SK-N-SH treated with all-trans-retinoic acid at 6 μM for 48 hours (cell line): ENCODE measurements around the gene GNAS.

Experiments used
- CREB5 ChIP-seq: fragments of 250-450 bp; sonication (Bioruptor Pico); IDR thresholded peaks from 2 replicates; pipeline ENCODE4 v1.5.1; 2020; ENCODE audit warnings: low read depth, mild to moderate bottlenecking, moderate library complexity
- CSRNP3 ChIP-seq: fragments of 250-450 bp; sonication (Bioruptor Pico); IDR thresholded peaks from 2 replicates; pipeline ENCODE4 v1.5.1; 2021; ENCODE audit warnings: mild to moderate bottlenecking, moderate library complexity
- ESRRG ChIP-seq: fragments of 250-450 bp; sonication (Bioruptor Pico); IDR thresholded peaks from 2 replicates; pipeline ENCODE4 v1.6.1; 2021; ENCODE audit warnings: mild to moderate bottlenecking
- GLIS3 ChIP-seq: fragments of 250-450 bp; sonication (Bioruptor Pico); IDR thresholded peaks from 2 replicates; pipeline ENCODE4 v1.5.0; 2020; ENCODE audit warnings: mild to moderate bottlenecking, moderate library complexity
- ISL1 ChIP-seq: fragments of 250-450 bp; sonication (Bioruptor Pico); IDR thresholded peaks from 2 replicates; pipeline ENCODE4 v2.1.2; 2022; ENCODE audit warnings: mild to moderate bottlenecking, moderate library complexity
- PATZ1 ChIP-seq: fragments of 250-450 bp; sonication (Bioruptor Pico); IDR thresholded peaks from 2 replicates; pipeline ENCODE4 v1.8.0; 2020; ENCODE audit warnings: mild to moderate bottlenecking, moderate library complexity, borderline replicate concordance
- POU6F1 ChIP-seq: fragments of 250-450 bp; sonication (Bioruptor Pico); IDR thresholded peaks from 2 replicates; pipeline ENCODE4 v1.8.0; 2021; ENCODE audit warnings: low read depth, mild to moderate bottlenecking, moderate library complexity, borderline replicate concordance
- RARB ChIP-seq: fragments of 250-450 bp; sonication (Bioruptor Pico); IDR thresholded peaks from 2 replicates; pipeline ENCODE4 v1.8.0; 2021; ENCODE audit warnings: mild to moderate bottlenecking, moderate library complexity
- ZC3H10 ChIP-seq: fragments of 250-450 bp; sonication (Bioruptor Pico); IDR thresholded peaks from 2 replicates; pipeline ENCODE4 v1.5.1; 2021; ENCODE audit warnings: mild to moderate bottlenecking, moderate library complexity
- ZFP3 ChIP-seq: fragments of 250-450 bp; sonication (Bioruptor Pico); IDR thresholded peaks from 2 replicates; pipeline ENCODE4 v1.5.0; 2020; ENCODE audit warnings: mild to moderate bottlenecking, moderate library complexity
- ZFP30 ChIP-seq: fragments of 450-650 bp; formaldehyde crosslinking; IDR thresholded peaks from 2 replicates; pipeline ENCODE4 v1.5.0; 2022; ENCODE audit warnings: mild to moderate bottlenecking, moderate library complexity
- ZNF565 ChIP-seq: fragments of 450-650 bp; formaldehyde crosslinking; conservative IDR thresholded peaks from 2 replicates; pipeline ENCODE4 v1.5.0; 2020; ENCODE audit warnings: low read depth, mild to moderate bottlenecking, moderate library complexity
- ZNF70 ChIP-seq: fragments of 450-650 bp; formaldehyde crosslinking; IDR thresholded peaks from 2 replicates; pipeline ENCODE4 v1.5.0; 2020; ENCODE audit warnings: mild to moderate bottlenecking, moderate library complexity
- ZNF8 ChIP-seq: fragments of 450-650 bp; formaldehyde crosslinking; IDR thresholded peaks from 2 replicates; pipeline ENCODE4 v1.5.0; 2020; ENCODE audit warnings: mild to moderate bottlenecking, moderate library complexity

GRCh38 chr20:58890518-58891085 lies 38.1 kb downstream of the GNAS start:
- no peak for TF ChIP-seq ZNF70 (CRISPR knock-in tag)
- TF ChIP-seq ZFP3: no peak
- TF ChIP-seq ZC3H10 (CRISPR knock-in tag): no peak
- TF ChIP-seq PATZ1 (CRISPR knock-in tag): no peak
- TF ChIP-seq GLIS3: no peak
- no peak for TF ChIP-seq ZFP30 (CRISPR knock-in tag)
- no peak for TF ChIP-seq CREB5 (CRISPR knock-in tag)
- TF ChIP-seq ISL1: no peak
- no peak for TF ChIP-seq ZNF565 (CRISPR knock-in tag)
- no peak for TF ChIP-seq POU6F1 (CRISPR knock-in tag)
- TF ChIP-seq ZNF8 (CRISPR knock-in tag): no peak
- no peak for TF ChIP-seq RARB (CRISPR knock-in tag)
- no peak for TF ChIP-seq CSRNP3 (CRISPR knock-in tag)
- no peak for TF ChIP-seq ESRRG (CRISPR knock-in tag)
